Measurements from ENCODE around the gene CORO2A.

Gene CORO2A

DNA sequence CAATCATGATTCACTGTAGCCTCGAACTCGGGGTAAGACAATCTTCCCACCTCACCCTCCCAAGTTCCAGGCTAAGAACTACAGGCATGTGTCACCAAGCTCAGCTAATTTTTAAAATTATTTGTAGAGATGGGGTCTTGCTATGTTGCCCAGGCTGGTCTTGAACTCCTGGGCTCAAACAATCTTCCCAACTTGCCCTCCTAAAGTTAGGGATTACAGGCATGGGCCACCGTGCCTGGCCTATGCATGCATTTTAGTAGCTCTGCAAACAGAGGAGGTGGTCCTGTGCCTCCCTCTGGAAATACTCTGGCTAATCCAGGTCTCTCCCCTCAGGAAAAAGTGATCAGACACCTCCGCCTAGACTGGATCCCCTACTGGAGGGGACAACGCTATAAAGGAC lies 51.9 kb downstream of the CORO2A start:
- Histone ChIP-seq H3K14ac (ENCODE audit: low read length) (no peak overlapping the region), H2BK15ac (ENCODE audit: low read length) (no peak overlapping the region), H3K23ac (ENCODE audit: low read depth, low read length, poor library complexity) (no peak overlapping the region), H3K4me2 (ENCODE audit: insufficient read depth, low read length, poor library complexity, severe bottlenecking) (no peak overlapping the region), H3K27ac (replicated peaks; ENCODE audit: low read length) (no peak overlapping the region), H3K4ac (ENCODE audit: low read length) (no peak overlapping the region), H3K9me3 (replicated peaks in 1 of 2; ENCODE audit: control insufficient read depth in 2 of 2, insufficient read depth in 1 of 2, low read depth in 1 of 2, low read length in 2 of 2) (no peaks in the 10 kb centered on the region), H3K18ac (ENCODE audit: low read length) (no peak overlapping the region), H2AFZ (ENCODE audit: low read length) (no peak overlapping the region), H3K9ac (ENCODE audit: low read depth, low read length, poor library complexity) (no peak overlapping the region), H3K36me3 (replicated peaks in 1 of 2; ENCODE audit: control insufficient read depth in 2 of 2, insufficient read depth in 2 of 2, low read length in 2 of 2) (no peaks in the 10 kb centered on the region), H2AK5ac (ENCODE audit: low read depth, low read length) (no peak overlapping the region), H2BK5ac (ENCODE audit: low read length) (no peak overlapping the region), H4K91ac (ENCODE audit: low read depth, low read length, poor library complexity) (no peak overlapping the region), H3K79me1 (ENCODE audit: low read depth, low read length) (no peaks in the 10 kb centered on the region), H2BK12ac (ENCODE audit: low read length) (no peak overlapping the region), H3K27me3 (ENCODE audit: control insufficient read depth in 3 of 3, insufficient read depth in 3 of 3, low read depth in 1 of 3, low read length in 3 of 3) (peaks cover 0 to 15% (median 0%) of the 10 kb centered on the region in 3 experiments), H3K4me3 (ENCODE audit: low read length in 2 of 2) (no peak overlapping the region), H2BK120ac (ENCODE audit: low read depth, low read length) (no peak overlapping the region), H4K8ac (ENCODE audit: low read depth, low read length) (no peak overlapping the region), H3K4me1 (ENCODE audit: control insufficient read depth in 2 of 2, insufficient read depth in 1 of 2, low read depth in 1 of 2, low read length in 2 of 2) (no peaks in the 10 kb centered on the region)
- WGBS, 2 donors (ENCODE audit: extremely low coverage in 2 of 2, insufficient read length in 2 of 2, insufficient replicate concordance in 1 of 2): no CpG with 5 or more reads among the region's 5 CpGs
- no peak for DNase-seq (ENCODE audit: low spot score)

DNA sequence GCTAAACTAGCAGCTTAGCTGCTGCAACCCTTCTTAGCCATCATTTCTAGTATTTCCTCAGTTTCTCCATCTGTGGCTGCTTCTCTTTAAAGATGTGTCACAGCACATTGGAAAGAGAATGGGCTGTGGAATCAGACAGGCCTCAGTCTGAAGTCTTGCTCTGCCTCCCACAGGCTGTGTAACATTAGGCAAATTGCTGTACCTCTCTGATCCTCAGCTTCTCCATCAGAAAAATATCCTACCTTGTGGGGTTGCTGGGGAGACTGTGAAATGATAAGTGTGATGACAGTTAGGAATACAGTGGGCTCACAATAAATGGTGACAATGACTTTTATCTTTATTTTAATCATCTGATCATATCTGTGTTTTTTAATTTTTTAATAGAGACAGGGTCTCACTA lies 55.9 kb downstream of the CORO2A start:
- no peaks in the 10 kb centered on the region for H3K79me1 ChIP-seq (ENCODE audit: low read depth, low read length)
- no peaks in the 10 kb centered on the region for H3K36me3 ChIP-seq (replicated peaks in 1 of 2; ENCODE audit: control insufficient read depth in 2 of 2, insufficient read depth in 2 of 2, low read length in 2 of 2)
- no peak overlapping the region for H3K18ac ChIP-seq (ENCODE audit: low read length)
- H3K9me3 ChIP-seq (replicated peaks in 1 of 2; ENCODE audit: control insufficient read depth in 2 of 2, insufficient read depth in 1 of 2, low read depth in 1 of 2, low read length in 2 of 2): no peaks in the 10 kb centered on the region
- H4K91ac ChIP-seq (ENCODE audit: low read depth, low read length, poor library complexity): no peak overlapping the region
- no peak overlapping the region for H3K27ac ChIP-seq (replicated peaks; ENCODE audit: low read length)
- H4K8ac ChIP-seq (ENCODE audit: low read depth, low read length): no peak overlapping the region
- H2BK120ac ChIP-seq (ENCODE audit: low read depth, low read length): no peak overlapping the region
- no peak overlapping the region for H3K14ac ChIP-seq (ENCODE audit: low read length)
- H2AFZ ChIP-seq (ENCODE audit: low read length): no peak overlapping the region
- H2AK5ac ChIP-seq (ENCODE audit: low read depth, low read length): no peak overlapping the region
- H3K9ac ChIP-seq (ENCODE audit: low read depth, low read length, poor library complexity): no peak overlapping the region
- no peak overlapping the region for H3K4ac ChIP-seq (ENCODE audit: low read length)
- H3K27me3 ChIP-seq (ENCODE audit: control insufficient read depth in 3 of 3, insufficient read depth in 3 of 3, low read depth in 1 of 3, low read length in 3 of 3): peaks cover 0 to 26% (median 0%) of the 10 kb centered on the region in 3 experiments
- no peak overlapping the region for H3K4me3 ChIP-seq (ENCODE audit: low read length in 2 of 2)
- no peak overlapping the region for H3K4me2 ChIP-seq (ENCODE audit: insufficient read depth, low read length, poor library complexity, severe bottlenecking)
- no peak overlapping the region for H2BK12ac ChIP-seq (ENCODE audit: low read length)
- H2BK15ac ChIP-seq (ENCODE audit: low read length): no peak overlapping the region
- no peak overlapping the region for H2BK5ac ChIP-seq (ENCODE audit: low read length)
- DNase-seq (ENCODE audit: low spot score): no peak
- no peak overlapping the region for H3K23ac ChIP-seq (ENCODE audit: low read depth, low read length, poor library complexity)
- peaks cover 0 to 10% of the 10 kb centered on the region in 2 donors for H3K4me1 ChIP-seq (ENCODE audit: control insufficient read depth in 2 of 2, insufficient read depth in 1 of 2, low read depth in 1 of 2, low read length in 2 of 2)

DNA sequence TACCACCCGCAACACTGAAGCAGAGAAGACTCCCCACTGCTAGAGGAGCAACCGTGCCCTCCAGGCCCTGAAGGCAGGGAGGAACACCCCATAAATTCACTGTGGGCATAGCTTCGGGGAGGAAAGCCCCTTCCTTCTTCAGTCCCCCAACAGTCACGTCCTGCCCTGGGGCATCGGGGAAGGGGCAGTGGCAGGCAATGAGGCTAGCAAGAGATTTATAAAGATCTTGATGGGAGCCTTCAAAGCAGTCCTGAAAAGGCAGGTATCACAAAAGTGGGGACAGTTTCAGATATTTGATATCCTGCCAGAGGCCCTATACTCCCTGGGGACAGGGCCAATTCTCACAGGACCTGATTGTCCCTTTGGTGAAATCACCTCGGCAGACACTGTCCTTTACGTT lies 56.5 kb downstream of the CORO2A start:
- no peak for DNase-seq (ENCODE audit: low spot score)

DNA sequence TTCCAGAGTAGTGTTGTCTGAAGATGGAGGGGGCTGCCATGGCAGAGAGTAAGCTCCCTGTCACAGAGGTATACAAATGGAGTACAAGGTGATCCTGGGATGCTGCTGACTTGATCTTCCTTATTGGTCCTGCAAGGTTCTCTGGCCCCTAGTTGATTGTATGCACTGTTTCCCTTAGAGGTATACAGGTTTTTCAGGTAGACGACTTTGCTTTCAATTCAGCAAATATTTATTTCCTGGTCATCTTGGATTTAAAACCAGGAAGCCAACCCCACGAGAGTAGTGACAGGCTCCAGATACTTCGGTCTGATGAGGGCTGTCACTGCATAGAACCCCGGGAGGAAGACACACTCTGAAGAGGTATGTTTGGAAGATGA lies 56.9 kb downstream of the CORO2A start:
- no peak for DNase-seq (ENCODE audit: low spot score)
- H3K4ac ChIP-seq (ENCODE audit: low read length): no peak overlapping the region
- H2AK5ac ChIP-seq (ENCODE audit: low read depth, low read length): no peak overlapping the region
- no peak overlapping the region for H2AFZ ChIP-seq (ENCODE audit: low read length)
- no peak overlapping the region for H3K9ac ChIP-seq (ENCODE audit: low read depth, low read length, poor library complexity)
- no peak overlapping the region for H3K14ac ChIP-seq (ENCODE audit: low read length)
- H3K4me2 ChIP-seq (ENCODE audit: insufficient read depth, low read length, poor library complexity, severe bottlenecking): no peak overlapping the region
- WGBS, 2 donors (ENCODE audit: extremely low coverage in 2 of 2, insufficient read length in 2 of 2, insufficient replicate concordance in 1 of 2): no CpG with 5 or more reads among the region's 4 CpGs
- H2BK15ac ChIP-seq (ENCODE audit: low read length): no peak overlapping the region
- H4K8ac ChIP-seq (ENCODE audit: low read depth, low read length): no peak overlapping the region
- H4K91ac ChIP-seq (ENCODE audit: low read depth, low read length, poor library complexity): no peak overlapping the region
- peaks cover 0 to 26% (median 0%) of the 10 kb centered on the region in 3 experiments for H3K27me3 ChIP-seq (ENCODE audit: control insufficient read depth in 3 of 3, insufficient read depth in 3 of 3, low read depth in 1 of 3, low read length in 3 of 3)
- no peak overlapping the region for H2BK5ac ChIP-seq (ENCODE audit: low read length)
- H3K4me1 ChIP-seq (ENCODE audit: control insufficient read depth in 2 of 2, insufficient read depth in 1 of 2, low read depth in 1 of 2, low read length in 2 of 2): peaks cover 0 to 10% of the 10 kb centered on the region in 2 donors
- H3K36me3 ChIP-seq (replicated peaks in 1 of 2; ENCODE audit: control insufficient read depth in 2 of 2, insufficient read depth in 2 of 2, low read length in 2 of 2): no peaks in the 10 kb centered on the region
- H2BK12ac ChIP-seq (ENCODE audit: low read length): no peak overlapping the region
- H3K27ac ChIP-seq (replicated peaks; ENCODE audit: low read length): no peak overlapping the region
- H3K9me3 ChIP-seq (replicated peaks in 1 of 2; ENCODE audit: control insufficient read depth in 2 of 2, insufficient read depth in 1 of 2, low read depth in 1 of 2, low read length in 2 of 2): no peaks in the 10 kb centered on the region
- no peak overlapping the region for H2BK120ac ChIP-seq (ENCODE audit: low read depth, low read length)
- H3K4me3 ChIP-seq (ENCODE audit: low read length in 2 of 2): no peak overlapping the region
- H3K18ac ChIP-seq (ENCODE audit: low read length): no peak overlapping the region
- no peak overlapping the region for H3K23ac ChIP-seq (ENCODE audit: low read depth, low read length, poor library complexity)
- H3K79me1 ChIP-seq (ENCODE audit: low read depth, low read length): no peaks in the 10 kb centered on the region

More for the DNA sequence above, 56.5 kb downstream of the CORO2A start:
- no peak overlapping the region for H2AK5ac ChIP-seq (ENCODE audit: low read depth, low read length)
- H3K9ac ChIP-seq (ENCODE audit: low read depth, low read length, poor library complexity): no peak overlapping the region
- H2BK120ac ChIP-seq (ENCODE audit: low read depth, low read length): no peak overlapping the region
- peaks cover 0 to 26% (median 0%) of the 10 kb centered on the region in 3 experiments for H3K27me3 ChIP-seq (ENCODE audit: control insufficient read depth in 3 of 3, insufficient read depth in 3 of 3, low read depth in 1 of 3, low read length in 3 of 3)
- no peak overlapping the region for H4K8ac ChIP-seq (ENCODE audit: low read depth, low read length)
- H3K18ac ChIP-seq (ENCODE audit: low read length): no peak overlapping the region
- H3K4me2 ChIP-seq (ENCODE audit: insufficient read depth, low read length, poor library complexity, severe bottlenecking): no peak overlapping the region
- H2BK12ac ChIP-seq (ENCODE audit: low read length): no peak overlapping the region
- H3K36me3 ChIP-seq (replicated peaks in 1 of 2; ENCODE audit: control insufficient read depth in 2 of 2, insufficient read depth in 2 of 2, low read length in 2 of 2): no peaks in the 10 kb centered on the region
- no peaks in the 10 kb centered on the region for H3K79me1 ChIP-seq (ENCODE audit: low read depth, low read length)
- WGBS, 2 donors (ENCODE audit: extremely low coverage in 2 of 2, insufficient read length in 2 of 2, insufficient replicate concordance in 1 of 2): no CpG with 5 or more reads among the region's 7 CpGs
- no peak overlapping the region for H2BK15ac ChIP-seq (ENCODE audit: low read length)
- H3K27ac ChIP-seq (replicated peaks; ENCODE audit: low read length): no peak overlapping the region
- H3K4me1 ChIP-seq (ENCODE audit: control insufficient read depth in 2 of 2, insufficient read depth in 1 of 2, low read depth in 1 of 2, low read length in 2 of 2): peaks cover 0 to 10% of the 10 kb centered on the region in 2 donors
- H3K4ac ChIP-seq (ENCODE audit: low read length): no peak overlapping the region
- no peak overlapping the region for H3K23ac ChIP-seq (ENCODE audit: low read depth, low read length, poor library complexity)
- no peak overlapping the region for H2BK5ac ChIP-seq (ENCODE audit: low read length)
- H3K9me3 ChIP-seq (replicated peaks in 1 of 2; ENCODE audit: control insufficient read depth in 2 of 2, insufficient read depth in 1 of 2, low read depth in 1 of 2, low read length in 2 of 2): no peaks in the 10 kb centered on the region
- H4K91ac ChIP-seq (ENCODE audit: low read depth, low read length, poor library complexity): no peak overlapping the region
- no peak overlapping the region for H3K14ac ChIP-seq (ENCODE audit: low read length)
- H3K4me3 ChIP-seq (ENCODE audit: low read length in 2 of 2): no peak overlapping the region
- H2AFZ ChIP-seq (ENCODE audit: low read length): no peak overlapping the region
